Activated CD8-positive, alpha-beta T cell treated with anti-CD3 and anti-CD28 coated beads, Interleukin-2, amount 10 ng/mL, durations not matched to agents 7 days and 5 days (primary cell): ENCODE results near the gene PFN4. TPM values are rescaled to one million over a fixed set of nuclear protein-coding genes. Genes with fewer than 3 reads are reported as not detected.

Experiments
- ATAC-seq: fragments of 150-1000 bp; cut with Tn5 transposase; one replicate; pipeline ENCODE4 v1.10.0; 2021; ENCODE audit warnings: moderate library complexity
- CTCF ChIA-PET: fragments of 350-600 bp; sonication (Branson Sonifier 250); formaldehyde crosslinking; loops from one replicate; lab custom pipeline; 2021; ENCODE audit warnings: antibody characterized with exemption; lab: Charles Lee
- POLR2A ChIA-PET: fragments of 350-600 bp; sonication (Branson Sonifier 250); formaldehyde crosslinking; loops from one replicate; lab custom pipeline; 2021; ENCODE audit warnings: antibody characterized with exemption; lab: Charles Lee
- DNase-seq: peaks from one replicate; pipeline ENCODE4 v3.0.0-alpha.2; 2020
- H3K27ac Mint-ChIP-seq: one replicate; pipeline ENCODE4 v1.8.0; 2021; ENCODE audit warnings: mild to moderate bottlenecking, mixed read lengths
- H3K27me3 Mint-ChIP-seq: one replicate; pipeline ENCODE4 v1.8.0; 2021; ENCODE audit warnings: low read depth, mixed read lengths
- H3K36me3 Mint-ChIP-seq: one replicate; pipeline ENCODE4 v1.8.0; 2021; ENCODE audit warnings: low read depth, mixed read lengths
- H3K4me1 Mint-ChIP-seq: one replicate; pipeline ENCODE4 v1.8.0; 2021; ENCODE audit warnings: low read depth, mixed read lengths
- H3K4me3 Mint-ChIP-seq: one replicate; pipeline ENCODE4 v1.8.0; 2021; ENCODE audit warnings: mild to moderate bottlenecking, mixed read lengths
- H3K9me3 Mint-ChIP-seq: one replicate; pipeline ENCODE4 v1.8.0; 2022; ENCODE audit warnings: mixed read lengths; ENCODE audit not compliant: insufficient read depth
- total RNA-seq, 2 experiments: library from RNA; stranded (reverse); gene quantifications; one replicate each; pipeline ENCODE4 v1.2.3, GENCODE V29; 2021

PFN4 gene
- total RNA-seq: under 1 TPM in 1 of 2 experiments, not detected in 1; 0.26 TPM

- peak within 1 kb of the TSS; percentile 79 for H3K4me3 Mint-ChIP-seq
- CTCF ChIA-PET: interaction anchor here (4.0 to 4.7 kb wide), 2 partner anchors 39 to 299 kb away, joined by 15 to 31 read pairs; partner anchors contain the start of gene TP53I3
- no peaks in the 10 kb centered on the region for H3K9me3 Mint-ChIP-seq
- peak; percentile 78 for DNase-seq
- H3K36me3 Mint-ChIP-seq: peaks cover 4% of the 10 kb centered on the region
- H3K4me1 Mint-ChIP-seq: peaks cover 14% of the 10 kb centered on the region
- POLR2A ChIA-PET: interaction anchor here (0.6 to 1.2 kb wide), 2 partner anchors 39 to 93 kb away, joined by 3 to 5 read pairs; partner anchors contain the start of gene TP53I3
- no peaks in the 10 kb centered on the region for H3K27me3 Mint-ChIP-seq
- H3K27ac Mint-ChIP-seq: peak within 1 kb of the TSS; percentile 66
- ATAC-seq: peak; percentile 94
Observed at GRCh38 chr2:24123195-24123921, at the start of gene PFN4, which contains the start of gene FAM228B. Gene PFN4 (minus strand): TSS chr2:24123334. CDS start chr2:24122535, 799 bp downstream. Gene FAM228B (plus strand): TSS chr2:24123469. CDS start chr2:24124362, 893 bp downstream.

- no peak for ATAC-seq
- H3K27ac Mint-ChIP-seq: no peak overlapping the region
- H3K4me3 Mint-ChIP-seq: no peak overlapping the region
- H3K4me1 Mint-ChIP-seq: no peaks in the 10 kb centered on the region
- H3K9me3 Mint-ChIP-seq: no peaks in the 10 kb centered on the region
- H3K27me3 Mint-ChIP-seq: peaks cover 11% of the 10 kb centered on the region
- DNase-seq: no peak
- CTCF ChIA-PET: no interaction called here
- H3K36me3 Mint-ChIP-seq: no peaks in the 10 kb centered on the region
- POLR2A ChIA-PET: no interaction called here
Observed at GRCh38 chr2:24169023-24169422, 45.9 kb upstream of the PFN4 start.

- ChIA-PET POLR2A (interaction anchor here (0.6 to 1.4 kb wide), 2 partner anchors 340 to 596 kb away, joined by 3 read pairs; no protein-coding TSS in a partner anchor), CTCF (interaction anchor here (0.8 to 6.7 kb wide), 8 partner anchors 9 to 343 kb away, joined by 3 to 33 read pairs (median 4); partner anchors contain the start of genes ATAD2B and TP53I3)
- Mint-ChIP-seq H3K9me3 (no peaks in the 10 kb centered on the region), H3K36me3 (no peaks in the 10 kb centered on the region), H3K27me3 (peaks cover 5% of the 10 kb centered on the region), H3K27ac (no peak overlapping the region), H3K4me1 (no peaks in the 10 kb centered on the region), H3K4me3 (no peak overlapping the region)
- ATAC-seq: peak; percentile 88
- DNase-seq: peak; percentile 63
Observed at GRCh38 chr2:24164416-24164973, 41.4 kb upstream of the PFN4 start.

- ChIA-PET POLR2A (interaction anchor here (0.6 to 1.4 kb wide), 2 partner anchors 339 to 595 kb away, joined by 3 read pairs; no protein-coding TSS in a partner anchor), CTCF (interaction anchor here (0.7 to 6.7 kb wide), 9 partner anchors 9 to 343 kb away, joined by 3 to 33 read pairs (median 3); partner anchors contain the start of genes ATAD2B and TP53I3)
- no peak overlapping the region for H3K27ac Mint-ChIP-seq
- ATAC-seq: no peak
- no peaks in the 10 kb centered on the region for H3K9me3 Mint-ChIP-seq
- peaks cover 5% of the 10 kb centered on the region for H3K27me3 Mint-ChIP-seq
- no peak overlapping the region for H3K4me3 Mint-ChIP-seq
- no peak for DNase-seq
- H3K4me1 Mint-ChIP-seq: no peaks in the 10 kb centered on the region
- no peaks in the 10 kb centered on the region for H3K36me3 Mint-ChIP-seq
Observed at GRCh38 chr2:24163601-24164000, 40.5 kb upstream of the PFN4 start.

- Mint-ChIP-seq H3K27me3 (peaks cover 5% of the 10 kb centered on the region), H3K36me3 (no peaks in the 10 kb centered on the region), H3K4me3 (no peak overlapping the region), H3K4me1 (no peaks in the 10 kb centered on the region), H3K27ac (no peak overlapping the region), H3K9me3 (no peaks in the 10 kb centered on the region)
- ChIA-PET POLR2A (no interaction called here), CTCF (interaction anchor here (0.7 to 6.7 kb wide), 8 partner anchors 9 to 339 kb away, joined by 3 to 33 read pairs (median 4); partner anchors contain the start of genes ATAD2B and TP53I3)
- no peak for ATAC-seq
- no peak for DNase-seq
Observed at GRCh38 chr2:24163186-24163585, 40.1 kb upstream of the PFN4 start.

- Mint-ChIP-seq H3K27ac (no peak overlapping the region), H3K27me3 (peaks cover 5% of the 10 kb centered on the region), H3K36me3 (no peaks in the 10 kb centered on the region), H3K4me1 (no peaks in the 10 kb centered on the region), H3K9me3 (no peaks in the 10 kb centered on the region), H3K4me3 (no peak overlapping the region)
- ATAC-seq (no peak), DNase-seq (no peak)
- ChIA-PET POLR2A (no interaction called here), CTCF (interaction anchor here (1.0 to 6.7 kb wide), 4 partner anchors 10 to 338 kb away, joined by 3 to 33 read pairs (median 9); partner anchors contain the start of gene TP53I3)
Observed at GRCh38 chr2:24162494-24162893, 39.4 kb upstream of the PFN4 start.

GRCh38 chr2:24160761-24161160 lies 37.6 kb upstream of the PFN4 start:
- DNase-seq (no peak), ATAC-seq (no peak)
- Mint-ChIP-seq H3K9me3 (no peaks in the 10 kb centered on the region), H3K27ac (no peak overlapping the region), H3K27me3 (peaks cover 5% of the 10 kb centered on the region), H3K4me3 (no peak overlapping the region), H3K4me1 (no peaks in the 10 kb centered on the region), H3K36me3 (no peaks in the 10 kb centered on the region)
- CTCF ChIA-PET: interaction anchor here (1.4 to 6.7 kb wide), 2 partner anchors 77 to 336 kb away, joined by 4 to 33 read pairs; partner anchors contain the start of gene TP53I3
- POLR2A ChIA-PET: interaction anchor here (0.8 kb wide), 1 partner anchor 113 kb away, joined by 3 read pairs; no protein-coding TSS in a partner anchor

- no peaks in the 10 kb centered on the region for H3K4me1 Mint-ChIP-seq
Observed at GRCh38 chr2:24159708-24160107, 36.6 kb upstream of the PFN4 start.

GRCh38 chr2:24158131-24158530 lies 35.0 kb upstream of the PFN4 start:
- H3K27me3 Mint-ChIP-seq: peaks cover 5% of the 10 kb centered on the region
- no peak overlapping the region for H3K27ac Mint-ChIP-seq
- CTCF ChIA-PET: interaction anchor here (1.3 kb wide), 1 partner anchor 74 kb away, joined by 4 read pairs; no protein-coding TSS in a partner anchor
- DNase-seq (no peak), ATAC-seq (no peak)
- no peak overlapping the region for H3K4me3 Mint-ChIP-seq
- H3K36me3 Mint-ChIP-seq: no peaks in the 10 kb centered on the region
- no peaks in the 10 kb centered on the region for H3K4me1 Mint-ChIP-seq
- no peaks in the 10 kb centered on the region for H3K9me3 Mint-ChIP-seq
- POLR2A ChIA-PET: no interaction called here

More at GRCh38 chr2:24159708-24160107, 36.6 kb upstream of the PFN4 start:
- H3K9me3 Mint-ChIP-seq: no peaks in the 10 kb centered on the region
- H3K36me3 Mint-ChIP-seq: no peaks in the 10 kb centered on the region
- ChIA-PET POLR2A (no interaction called here), CTCF (interaction anchor here (1.3 to 6.7 kb wide), 2 partner anchors 76 kb away, joined by 4 to 33 read pairs; partner anchors contain the start of gene TP53I3)
- DNase-seq (no peak), ATAC-seq (no peak)
- peaks cover 5% of the 10 kb centered on the region for H3K27me3 Mint-ChIP-seq
- H3K27ac Mint-ChIP-seq: no peak overlapping the region
- H3K4me3 Mint-ChIP-seq: no peak overlapping the region

- ChIA-PET CTCF (interaction anchor here (1.3 kb wide), 1 partner anchor 10 kb away, joined by 3 read pairs; no protein-coding TSS in a partner anchor), POLR2A (no interaction called here)
- DNase-seq (no peak), ATAC-seq (no peak)
- Mint-ChIP-seq H3K27me3 (no peaks in the 10 kb centered on the region), H3K9me3 (no peaks in the 10 kb centered on the region), H3K4me1 (no peaks in the 10 kb centered on the region), H3K4me3 (no peak overlapping the region), H3K27ac (no peak overlapping the region), H3K36me3 (no peaks in the 10 kb centered on the region)
Observed at GRCh38 chr2:24153478-24153877, 30.3 kb upstream of the PFN4 start.

- H3K36me3 Mint-ChIP-seq: peaks cover 3% of the 10 kb centered on the region
- no peak overlapping the region for H3K4me3 Mint-ChIP-seq
- no peak overlapping the region for H3K27ac Mint-ChIP-seq
- H3K27me3 Mint-ChIP-seq: no peaks in the 10 kb centered on the region
- ATAC-seq (no peak), DNase-seq (no peak)
- POLR2A ChIA-PET: no interaction called here
- H3K9me3 Mint-ChIP-seq: peaks cover 7% of the 10 kb centered on the region
- H3K4me1 Mint-ChIP-seq: no peaks in the 10 kb centered on the region
- CTCF ChIA-PET: no interaction called here
Observed at GRCh38 chr2:24152413-24153197, 29.5 kb upstream of the PFN4 start.
